HEK293T (cell line): ENCODE data around the gene CBLB.

Source experiments
- ARNT ChIP-seq: fragments of 450-650 bp; IDR thresholded peaks from 2 replicates; pipeline ENCODE4 v1.6.1; 2017; ENCODE audit warnings: mild to moderate bottlenecking
- BHLHE40 ChIP-seq: fragments of 450-650 bp; IDR thresholded peaks from 2 replicates; pipeline ENCODE4 v1.6.1; 2016; ENCODE audit warnings: mild to moderate bottlenecking, moderate library complexity, borderline replicate concordance
- ELF4 ChIP-seq: fragments of 450-650 bp; IDR thresholded peaks from 2 replicates; pipeline ENCODE4 v1.6.1; 2017; ENCODE audit warnings: antibody characterized with exemption
- FOXA1 ChIP-seq: fragments of 450-650 bp; IDR thresholded peaks from 2 replicates; pipeline ENCODE4 v1.6.1; 2016; ENCODE audit warnings: mild to moderate bottlenecking
- FOXK2 ChIP-seq: fragments of 450-650 bp; IDR thresholded peaks from 2 replicates; pipeline ENCODE4 v1.6.1; 2016; ENCODE audit warnings: mild to moderate bottlenecking
- FOXM1 ChIP-seq: fragments of 450-650 bp; IDR thresholded peaks from 2 replicates; pipeline ENCODE4 v1.6.1; 2017; ENCODE audit warnings: mild to moderate bottlenecking, borderline replicate concordance
- HDGF ChIP-seq: fragments of 450-650 bp; IDR thresholded peaks from 2 replicates; pipeline ENCODE4 v1.6.1; 2017; ENCODE audit warnings: antibody characterized with exemption, borderline replicate concordance
- NFRKB ChIP-seq: fragments of 450-650 bp; IDR thresholded peaks from 2 replicates; pipeline ENCODE4 v1.6.1; 2016; ENCODE audit warnings: mild to moderate bottlenecking, moderate library complexity
- SP1 ChIP-seq: fragments of 450-650 bp; IDR thresholded peaks from 2 replicates; pipeline ENCODE4 v1.6.1; 2017
- SUZ12 ChIP-seq: fragments of 450-650 bp; IDR thresholded peaks from 2 replicates; pipeline ENCODE4 v1.6.1; 2016; ENCODE audit warnings: mild to moderate bottlenecking
- TARDBP ChIP-seq: fragments of 450-650 bp; IDR thresholded peaks from 2 replicates; pipeline ENCODE4 v1.6.1; 2016
- TF ChIP-seq, protein P1 (sequence below): fragments of 450-650 bp; IDR thresholded peaks from 2 replicates; pipeline ENCODE4 v1.6.1; 2016

DNA sequence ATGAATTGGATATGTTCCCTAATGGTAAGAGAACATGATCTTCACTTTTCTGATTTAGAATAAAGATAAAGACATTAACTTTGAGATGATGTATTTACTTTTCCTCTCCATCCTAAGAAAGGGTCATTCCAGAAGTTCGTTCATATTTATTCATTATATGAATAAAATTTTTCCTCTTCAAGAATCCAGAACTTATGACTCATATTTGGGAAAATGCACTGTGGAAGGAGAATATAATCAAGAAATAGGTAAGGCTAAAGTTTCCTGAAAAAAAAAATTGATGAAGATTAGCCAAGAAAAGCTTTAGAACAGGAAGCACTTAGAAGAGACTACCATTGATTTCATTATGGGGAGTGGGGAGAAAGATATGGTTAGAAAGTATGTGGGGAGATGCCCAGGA lies 36.5 kb upstream of the CBLB start:
- TF ChIP-seq TARDBP (no peak), FOXM1 (no peak), ELF4 (no peak), BHLHE40 (no peak), NFRKB (no peak), FOXK2 (no peak), SUZ12 (no peak), SP1 (no peak), FOXA1 (no peak), HDGF (no peak), ARNT (no peak)
- TF ChIP-seq, protein P1, sequence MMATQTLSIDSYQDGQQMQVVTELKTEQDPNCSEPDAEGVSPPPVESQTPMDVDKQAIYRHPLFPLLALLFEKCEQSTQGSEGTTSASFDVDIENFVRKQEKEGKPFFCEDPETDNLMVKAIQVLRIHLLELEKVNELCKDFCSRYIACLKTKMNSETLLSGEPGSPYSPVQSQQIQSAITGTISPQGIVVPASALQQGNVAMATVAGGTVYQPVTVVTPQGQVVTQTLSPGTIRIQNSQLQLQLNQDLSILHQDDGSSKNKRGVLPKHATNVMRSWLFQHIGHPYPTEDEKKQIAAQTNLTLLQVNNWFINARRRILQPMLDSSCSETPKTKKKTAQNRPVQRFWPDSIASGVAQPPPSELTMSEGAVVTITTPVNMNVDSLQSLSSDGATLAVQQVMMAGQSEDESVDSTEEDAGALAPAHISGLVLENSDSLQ, result no peak
